GM06990 (cell line): ENCODE data around the gene SACS.

Source experiments
- DNase-seq: peaks from one replicate; pipeline ENCODE4 v3.0.0-alpha.2; 2011; ENCODE audit not compliant: insufficient read length; ENCODE audit errors: extremely low read depth
- H3K27me3 ChIP-seq: replicated peaks from 2 replicates; pipeline ENCODE4 v1.6.0; 2011; ENCODE audit warnings: low read length; ENCODE audit not compliant: control insufficient read depth, insufficient read depth
- H3K36me3 ChIP-seq: 2 replicates; pipeline ENCODE4 v1.5.1; 2011; ENCODE audit warnings: low read length; ENCODE audit not compliant: control insufficient read depth, insufficient read depth
- H3K4me3 ChIP-seq: replicated peaks from 2 replicates; pipeline ENCODE4 v1.5.1; 2011; ENCODE audit warnings: low read depth, mild to moderate bottlenecking, control low read depth, low read length
- TF ChIP-seq, protein P1 (sequence below): IDR thresholded peaks from 2 replicates; pipeline ENCODE4 v1.5.1; 2011; ENCODE audit warnings: low read length, control low read depth, mild to moderate bottlenecking, inconsistent platforms; ENCODE audit not compliant: insufficient read depth, poor library complexity, severe bottlenecking

Gene SACS

GRCh38 chr13:23375001-23375971 lies 58.2 kb downstream of the SACS start:
- Histone ChIP-seq H3K27me3 (no peaks in the 10 kb centered on the region), H3K4me3 (peak overlapping the region; percentile 89), H3K36me3 (peaks cover 3% of the 10 kb centered on the region)
- TF ChIP-seq, protein P1, sequence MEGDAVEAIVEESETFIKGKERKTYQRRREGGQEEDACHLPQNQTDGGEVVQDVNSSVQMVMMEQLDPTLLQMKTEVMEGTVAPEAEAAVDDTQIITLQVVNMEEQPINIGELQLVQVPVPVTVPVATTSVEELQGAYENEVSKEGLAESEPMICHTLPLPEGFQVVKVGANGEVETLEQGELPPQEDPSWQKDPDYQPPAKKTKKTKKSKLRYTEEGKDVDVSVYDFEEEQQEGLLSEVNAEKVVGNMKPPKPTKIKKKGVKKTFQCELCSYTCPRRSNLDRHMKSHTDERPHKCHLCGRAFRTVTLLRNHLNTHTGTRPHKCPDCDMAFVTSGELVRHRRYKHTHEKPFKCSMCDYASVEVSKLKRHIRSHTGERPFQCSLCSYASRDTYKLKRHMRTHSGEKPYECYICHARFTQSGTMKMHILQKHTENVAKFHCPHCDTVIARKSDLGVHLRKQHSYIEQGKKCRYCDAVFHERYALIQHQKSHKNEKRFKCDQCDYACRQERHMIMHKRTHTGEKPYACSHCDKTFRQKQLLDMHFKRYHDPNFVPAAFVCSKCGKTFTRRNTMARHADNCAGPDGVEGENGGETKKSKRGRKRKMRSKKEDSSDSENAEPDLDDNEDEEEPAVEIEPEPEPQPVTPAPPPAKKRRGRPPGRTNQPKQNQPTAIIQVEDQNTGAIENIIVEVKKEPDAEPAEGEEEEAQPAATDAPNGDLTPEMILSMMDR = no peak
- DNase-seq = peak; percentile 97

DNA sequence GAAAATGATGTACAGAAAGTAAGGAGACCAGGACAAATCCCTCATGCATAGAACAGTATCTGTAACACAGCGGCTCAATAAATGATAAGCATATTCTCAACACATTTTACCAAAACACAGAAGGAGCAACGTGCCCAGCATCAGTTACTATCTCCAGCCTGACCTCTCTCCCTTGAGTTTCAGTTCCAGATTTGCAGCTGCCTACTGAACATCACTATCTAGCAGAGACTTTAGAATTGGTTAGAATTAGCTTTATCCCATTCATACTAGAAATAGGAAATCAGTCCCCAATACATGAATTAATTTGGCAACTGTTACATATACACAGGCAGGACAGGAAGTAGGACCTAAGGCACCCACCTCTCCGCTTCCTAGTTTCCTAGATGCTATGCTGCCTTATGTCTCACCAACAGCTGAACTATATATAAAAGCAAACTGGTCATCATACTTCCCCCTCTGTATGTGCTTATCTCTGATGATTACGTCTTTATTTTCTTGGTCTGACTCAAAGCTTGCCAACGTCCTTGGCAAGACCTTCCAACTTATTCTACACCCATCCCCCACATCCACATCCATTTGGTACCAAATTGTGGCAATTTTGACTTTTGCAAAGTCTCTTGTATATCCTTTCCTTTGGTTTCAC lies 61.1 kb downstream of the SACS start:
- TF ChIP-seq, protein P1 = no peak
- peaks cover 6% of the 10 kb centered on the region for H3K36me3 ChIP-seq
- DNase-seq = no peak
- H3K27me3 ChIP-seq = no peaks in the 10 kb centered on the region
- peak overlapping the region; percentile 28 for H3K4me3 ChIP-seq

GRCh38 chr13:23367907-23368306 lies 65.6 kb downstream of the SACS start:
- peaks cover 16% of the 10 kb centered on the region for H3K36me3 ChIP-seq
- no peak overlapping the region for H3K4me3 ChIP-seq
- H3K27me3 ChIP-seq = no peaks in the 10 kb centered on the region
- DNase-seq = no peak
- TF ChIP-seq, protein P1 = no peak

- no peaks in the 10 kb centered on the region for H3K27me3 ChIP-seq
- no peak for DNase-seq
- no peak overlapping the region for H3K4me3 ChIP-seq
- TF ChIP-seq, protein P1 = no peak
- H3K36me3 ChIP-seq = peaks cover 17% of the 10 kb centered on the region
Observed at GRCh38 chr13:23365652-23366051, 67.8 kb downstream of the SACS start.

DNA sequence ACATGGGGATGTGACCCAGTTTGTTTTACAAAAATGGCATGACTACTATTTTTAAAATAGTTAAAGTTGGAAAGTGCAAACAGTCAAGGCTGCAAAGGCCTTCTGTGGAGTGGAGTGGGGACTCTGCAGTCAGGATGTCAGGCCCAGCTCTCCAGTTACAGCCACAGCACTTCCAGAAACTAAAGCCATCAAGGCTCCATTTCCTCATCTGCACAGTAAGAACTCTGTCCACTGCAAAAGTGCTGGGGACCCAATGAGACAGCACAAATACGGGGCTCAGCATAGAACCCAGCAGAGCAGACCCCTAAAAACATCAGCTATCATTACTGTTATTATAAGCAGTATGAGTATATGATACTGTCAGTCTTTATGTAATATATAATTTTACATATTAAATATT lies 73.6 kb downstream of the SACS start:
- TF ChIP-seq, protein P1 = no peak
- Histone ChIP-seq H3K27me3 (no peaks in the 10 kb centered on the region), H3K4me3 (no peak overlapping the region), H3K36me3 (peaks cover 14% of the 10 kb centered on the region)
- DNase-seq = no peak
